ENCODE measurements around the gene MMP1. TPM values are rescaled to one million over a fixed set of nuclear protein-coding genes. Genes with fewer than 3 reads are reported as not detected.
A peak's percentile ranks its signal among the peaks of the same experiment; 100 is the strongest.

Gene MMP1
- total RNA-seq, 1 donor from 2014 or later = 3.7 TPM

- Histone ChIP-seq H3K36me3 (ENCODE audit: control insufficient read depth, insufficient read depth, low read length) (no peaks in the 10 kb centered on the region), H3K4me3 (ENCODE audit: low read depth, low read length) (no peak overlapping the region), H3K27me3 (ENCODE audit: control insufficient read depth, insufficient read depth, low read length) (no peaks in the 10 kb centered on the region)
- peak; percentile 35 for DNase-seq (ENCODE audit: low read depth)
- TF ChIP-seq CTCF (IDR thresholded peaks at IDR 0.05; ENCODE audit: insufficient read depth, low read length, poor library complexity, severe bottlenecking) = no peak
Measured at GRCh38 chr11:102791271-102792036, 6.5 kb downstream of the MMP1 start.

GRCh38 chr11:102788334-102788995, 9.5 kb downstream of the MMP1 start:
- no peak for DNase-seq (ENCODE audit: low read depth)
- Histone ChIP-seq H3K27me3 (ENCODE audit: control insufficient read depth, insufficient read depth, low read length) (no peaks in the 10 kb centered on the region), H3K36me3 (ENCODE audit: control insufficient read depth, insufficient read depth, low read length) (no peaks in the 10 kb centered on the region), H3K4me3 (ENCODE audit: low read depth, low read length) (no peak overlapping the region)
- no peak for TF ChIP-seq CTCF (IDR thresholded peaks at IDR 0.05; ENCODE audit: insufficient read depth, low read length, poor library complexity, severe bottlenecking)

- no peak for TF ChIP-seq CTCF (IDR thresholded peaks at IDR 0.05; ENCODE audit: insufficient read depth, low read length, poor library complexity, severe bottlenecking)
- no peak for DNase-seq (ENCODE audit: low read depth)
- H3K27me3 ChIP-seq (ENCODE audit: control insufficient read depth, insufficient read depth, low read length) = no peaks in the 10 kb centered on the region
- no peak overlapping the region for H3K4me3 ChIP-seq (ENCODE audit: low read depth, low read length)
- H3K36me3 ChIP-seq (ENCODE audit: control insufficient read depth, insufficient read depth, low read length) = no peaks in the 10 kb centered on the region
Measured at GRCh38 chr11:102784380-102784779, 13.6 kb downstream of the MMP1 start.

- H3K36me3 ChIP-seq (ENCODE audit: control insufficient read depth, insufficient read depth, low read length) = no peaks in the 10 kb centered on the region
- DNase-seq (ENCODE audit: low read depth) = no peak
- no peaks in the 10 kb centered on the region for H3K27me3 ChIP-seq (ENCODE audit: control insufficient read depth, insufficient read depth, low read length)
- TF ChIP-seq CTCF (IDR thresholded peaks at IDR 0.05; ENCODE audit: insufficient read depth, low read length, poor library complexity, severe bottlenecking) = no peak
- H3K4me3 ChIP-seq (ENCODE audit: low read depth, low read length) = no peak overlapping the region
Measured at GRCh38 chr11:102783720-102784119, 14.2 kb downstream of the MMP1 start.

- no peaks in the 10 kb centered on the region for H3K36me3 ChIP-seq (ENCODE audit: control insufficient read depth, insufficient read depth, low read length)
- no peaks in the 10 kb centered on the region for H3K27me3 ChIP-seq (ENCODE audit: control insufficient read depth, insufficient read depth, low read length)
- DNase-seq (ENCODE audit: low read depth) = no peak
- H3K4me3 ChIP-seq (ENCODE audit: low read depth, low read length) = no peak overlapping the region
- no peak for TF ChIP-seq CTCF (IDR thresholded peaks at IDR 0.05; ENCODE audit: insufficient read depth, low read length, poor library complexity, severe bottlenecking)
Measured at GRCh38 chr11:102783016-102783415, 14.9 kb downstream of the MMP1 start.

All from kidney epithelial cell (primary cell).